ENCODE data around the gene GPRC5B.

The GPRC5B gene

GRCh38 chr16:19875900-19876299 is 8.7 kb downstream of the GPRC5B start:
- TF ChIP-seq CTCF (conservative IDR thresholded peaks at IDR 0.05; ENCODE audit: control insufficient read depth, insufficient read depth, low read depth, low read length), result no peak
- no peak overlapping the region for H3K4me3 ChIP-seq (ENCODE audit: control insufficient read depth, low read depth, low read length)
- DNase-seq (ENCODE audit: low read depth), result no peak

GRCh38 chr16:19874851-19875546 is 9.6 kb downstream of the GPRC5B start:
- DNase-seq (ENCODE audit: low read depth), result no peak
- TF ChIP-seq CTCF (conservative IDR thresholded peaks at IDR 0.05; ENCODE audit: control insufficient read depth, insufficient read depth, low read depth, low read length), result no peak
- no peak overlapping the region for H3K4me3 ChIP-seq (ENCODE audit: control insufficient read depth, low read depth, low read length)

GRCh38 chr16:19874026-19874425 is 10.6 kb downstream of the GPRC5B start:
- H3K4me3 ChIP-seq (ENCODE audit: control insufficient read depth, low read depth, low read length), result no peak overlapping the region
- DNase-seq (ENCODE audit: low read depth), result no peak
- no peak for TF ChIP-seq CTCF (conservative IDR thresholded peaks at IDR 0.05; ENCODE audit: control insufficient read depth, insufficient read depth, low read depth, low read length)

GRCh38 chr16:19872935-19873334 is 11.7 kb downstream of the GPRC5B start:
- DNase-seq (ENCODE audit: low read depth), result no peak
- TF ChIP-seq CTCF (conservative IDR thresholded peaks at IDR 0.05; ENCODE audit: control insufficient read depth, insufficient read depth, low read depth, low read length), result no peak

GRCh38 chr16:19872179-19872863 is 12.3 kb downstream of the GPRC5B start:
- no peak for DNase-seq (ENCODE audit: low read depth)
- no peak for TF ChIP-seq CTCF (conservative IDR thresholded peaks at IDR 0.05; ENCODE audit: control insufficient read depth, insufficient read depth, low read depth, low read length)
- H3K4me3 ChIP-seq (ENCODE audit: control insufficient read depth, low read depth, low read length), result no peak overlapping the region

More at GRCh38 chr16:19872935-19873334, 11.7 kb downstream of the GPRC5B start:
- no peak overlapping the region for H3K4me3 ChIP-seq (ENCODE audit: control insufficient read depth, low read depth, low read length)

GRCh38 chr16:19871721-19872120 is 12.9 kb downstream of the GPRC5B start:
- no peak overlapping the region for H3K4me3 ChIP-seq (ENCODE audit: control insufficient read depth, low read depth, low read length)
- no peak for DNase-seq (ENCODE audit: low read depth)
- no peak for TF ChIP-seq CTCF (conservative IDR thresholded peaks at IDR 0.05; ENCODE audit: control insufficient read depth, insufficient read depth, low read depth, low read length)

Data from fibroblast of mammary gland (primary cell).